Parathyroid adenoma (tissue), 2 donors: ENCODE measurements around the gene LRRC49.
A peak's percentile ranks its signal among the peaks of the same experiment; 100 is the strongest.

Source experiments
- H2AFZ ChIP-seq: fragments of 300-600 bp; sonication (generic); one replicate; pipeline ENCODE4 v1.7.0; 2017; ENCODE audit warnings: antibody characterized with exemption, mild to moderate bottlenecking
- H3K27ac ChIP-seq: fragments of 300-600 bp; sonication (generic); one replicate; pipeline ENCODE4 v1.7.0; 2017
- H3K27me3 ChIP-seq: fragments of 300-600 bp; sonication (generic); one replicate; pipeline ENCODE4 v1.7.0; 2017; ENCODE audit warnings: low read length; ENCODE audit not compliant: control insufficient read depth, insufficient read depth
- H3K36me3 ChIP-seq: fragments of 300-600 bp; sonication (generic); one replicate; pipeline ENCODE4 v1.7.0; 2017; ENCODE audit warnings: low read length; ENCODE audit not compliant: control insufficient read depth, insufficient read depth
- H3K4me1 ChIP-seq: fragments of 300-600 bp; sonication (generic); one replicate; pipeline ENCODE4 v1.7.0; 2017; ENCODE audit warnings: control low read depth
- H3K4me2 ChIP-seq: fragments of 300-600 bp; sonication (generic); one replicate; pipeline ENCODE4 v1.7.0; 2017; ENCODE audit warnings: low read length
- H3K4me3 ChIP-seq: fragments of 300-600 bp; sonication (generic); one replicate; pipeline ENCODE4 v1.7.0; 2017; ENCODE audit warnings: low read depth, low read length
- H3K79me2 ChIP-seq: fragments of 300-600 bp; sonication (generic); one replicate; pipeline ENCODE4 v1.7.0; 2017; ENCODE audit warnings: control low read depth
- H3K9ac ChIP-seq: fragments of 300-600 bp; sonication (generic); one replicate; pipeline ENCODE4 v1.7.0; 2017; ENCODE audit warnings: mild to moderate bottlenecking
- H3K9me3 ChIP-seq: fragments of 300-600 bp; sonication (generic); one replicate; pipeline ENCODE4 v1.7.0; 2017; ENCODE audit warnings: low read length; ENCODE audit not compliant: control insufficient read depth
- TF ChIP-seq, protein P1 (sequence below): fragments of 300-600 bp; sonication (generic); IDR thresholded peaks from one replicate; pipeline ENCODE4 v1.7.0; 2017; ENCODE audit warnings: antibody characterized with exemption, mild to moderate bottlenecking
- donor health status: primary hyperparathyroidism.

The LRRC49 gene

DNA sequence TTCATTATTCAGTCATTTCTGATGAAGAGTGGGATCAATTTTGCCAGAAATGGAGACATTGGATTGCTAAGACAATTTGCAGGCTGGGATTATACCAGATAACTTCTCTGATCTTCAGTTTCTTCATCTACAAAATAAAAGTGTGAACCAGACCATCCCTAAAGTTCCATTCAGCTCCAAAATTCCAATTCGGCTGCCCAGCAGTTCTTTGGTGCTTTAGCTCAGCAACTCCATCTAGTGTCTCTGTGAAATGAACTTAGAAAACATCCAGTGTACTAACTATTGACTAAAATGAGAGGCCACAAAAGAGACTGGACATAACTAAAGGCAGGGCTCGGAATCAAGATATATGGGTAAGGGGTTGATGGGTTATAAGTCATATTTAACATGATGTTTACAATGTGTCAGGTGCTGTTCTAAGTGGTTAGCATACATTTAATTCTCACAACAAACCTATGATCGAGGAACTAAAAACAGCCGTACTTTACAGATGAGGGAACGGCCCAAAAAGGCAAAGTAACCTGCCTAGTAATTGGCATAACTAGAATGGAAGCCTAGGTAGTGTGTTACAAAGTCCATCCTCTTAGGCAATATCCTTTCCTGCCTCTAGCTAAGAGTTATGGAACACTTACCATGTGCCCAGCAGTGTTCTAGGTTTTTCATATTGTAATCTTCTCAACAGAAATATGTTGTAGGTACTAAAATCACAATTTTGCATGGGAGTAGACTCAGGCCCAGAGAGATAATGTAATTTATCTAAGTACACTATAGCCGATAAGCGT lies 17.4 kb upstream of the LRRC49 start:
- no peaks in the 10 kb centered on the region for H3K4me1 ChIP-seq
- H3K4me3 ChIP-seq: no peak overlapping the region
- no peaks in the 10 kb centered on the region for H3K79me2 ChIP-seq
- TF ChIP-seq, protein P1, sequence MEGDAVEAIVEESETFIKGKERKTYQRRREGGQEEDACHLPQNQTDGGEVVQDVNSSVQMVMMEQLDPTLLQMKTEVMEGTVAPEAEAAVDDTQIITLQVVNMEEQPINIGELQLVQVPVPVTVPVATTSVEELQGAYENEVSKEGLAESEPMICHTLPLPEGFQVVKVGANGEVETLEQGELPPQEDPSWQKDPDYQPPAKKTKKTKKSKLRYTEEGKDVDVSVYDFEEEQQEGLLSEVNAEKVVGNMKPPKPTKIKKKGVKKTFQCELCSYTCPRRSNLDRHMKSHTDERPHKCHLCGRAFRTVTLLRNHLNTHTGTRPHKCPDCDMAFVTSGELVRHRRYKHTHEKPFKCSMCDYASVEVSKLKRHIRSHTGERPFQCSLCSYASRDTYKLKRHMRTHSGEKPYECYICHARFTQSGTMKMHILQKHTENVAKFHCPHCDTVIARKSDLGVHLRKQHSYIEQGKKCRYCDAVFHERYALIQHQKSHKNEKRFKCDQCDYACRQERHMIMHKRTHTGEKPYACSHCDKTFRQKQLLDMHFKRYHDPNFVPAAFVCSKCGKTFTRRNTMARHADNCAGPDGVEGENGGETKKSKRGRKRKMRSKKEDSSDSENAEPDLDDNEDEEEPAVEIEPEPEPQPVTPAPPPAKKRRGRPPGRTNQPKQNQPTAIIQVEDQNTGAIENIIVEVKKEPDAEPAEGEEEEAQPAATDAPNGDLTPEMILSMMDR: peak; percentile 28
- H3K36me3 ChIP-seq: no peaks in the 10 kb centered on the region
- H3K27ac ChIP-seq: no peak overlapping the region
- no peak overlapping the region for H3K4me2 ChIP-seq
- no peaks in the 10 kb centered on the region for H3K9me3 ChIP-seq
- no peak overlapping the region for H2AFZ ChIP-seq
- H3K27me3 ChIP-seq: no peaks in the 10 kb centered on the region
- no peak overlapping the region for H3K9ac ChIP-seq

DNA sequence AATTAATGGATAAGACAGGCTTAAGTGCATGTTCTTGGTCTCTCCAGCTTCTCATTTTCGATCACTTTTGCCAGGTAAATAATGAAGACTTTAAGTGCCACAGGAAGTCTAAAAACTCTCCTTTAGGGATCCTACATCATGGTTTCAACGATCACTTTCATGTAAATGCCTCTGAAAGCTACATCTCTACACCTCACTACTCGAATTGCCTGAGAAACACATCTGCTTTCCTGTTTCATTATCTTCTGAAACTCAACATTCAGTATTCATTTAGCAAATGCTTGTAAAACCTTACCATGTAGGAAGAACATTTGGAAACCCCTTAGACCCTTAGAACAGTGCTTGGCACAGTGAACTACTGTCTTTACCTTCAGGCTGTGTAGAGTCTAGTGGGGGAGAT lies 16.6 kb upstream of the LRRC49 start:
- Histone ChIP-seq H3K9me3 (no peaks in the 10 kb centered on the region), H3K4me2 (no peak overlapping the region), H2AFZ (no peak overlapping the region), H3K4me1 (no peaks in the 10 kb centered on the region), H3K9ac (no peak overlapping the region), H3K4me3 (no peak overlapping the region), H3K36me3 (no peaks in the 10 kb centered on the region), H3K27ac (no peak overlapping the region), H3K27me3 (no peaks in the 10 kb centered on the region), H3K79me2 (no peaks in the 10 kb centered on the region)
- TF ChIP-seq, protein P1: no peak

DNA sequence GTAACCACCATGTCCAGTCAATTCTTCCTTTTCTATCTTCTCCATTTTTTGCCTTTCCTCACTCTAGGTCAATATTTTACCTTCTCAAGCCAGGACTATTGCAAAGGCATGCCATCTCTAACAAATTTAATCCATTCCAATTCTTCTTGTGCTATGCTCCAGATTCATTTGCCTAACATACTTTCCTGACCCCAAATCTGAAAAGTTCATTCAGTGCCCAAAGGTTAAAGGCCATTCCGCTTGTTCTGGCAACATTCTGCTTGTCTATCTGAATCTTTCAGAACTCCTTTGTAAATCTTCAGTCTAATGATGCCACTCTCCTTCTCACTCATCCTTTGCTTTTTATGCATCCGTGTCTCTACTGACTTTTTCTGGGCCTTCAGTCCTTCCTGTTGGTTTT lies 15.9 kb upstream of the LRRC49 start:
- Histone ChIP-seq H3K36me3 (no peaks in the 10 kb centered on the region), H3K4me3 (no peak overlapping the region), H3K4me2 (no peak overlapping the region), H3K79me2 (no peaks in the 10 kb centered on the region), H2AFZ (no peak overlapping the region), H3K9ac (no peak overlapping the region), H3K27me3 (no peaks in the 10 kb centered on the region), H3K9me3 (no peaks in the 10 kb centered on the region), H3K27ac (no peak overlapping the region), H3K4me1 (no peaks in the 10 kb centered on the region)
- TF ChIP-seq, protein P1: no peak

DNA sequence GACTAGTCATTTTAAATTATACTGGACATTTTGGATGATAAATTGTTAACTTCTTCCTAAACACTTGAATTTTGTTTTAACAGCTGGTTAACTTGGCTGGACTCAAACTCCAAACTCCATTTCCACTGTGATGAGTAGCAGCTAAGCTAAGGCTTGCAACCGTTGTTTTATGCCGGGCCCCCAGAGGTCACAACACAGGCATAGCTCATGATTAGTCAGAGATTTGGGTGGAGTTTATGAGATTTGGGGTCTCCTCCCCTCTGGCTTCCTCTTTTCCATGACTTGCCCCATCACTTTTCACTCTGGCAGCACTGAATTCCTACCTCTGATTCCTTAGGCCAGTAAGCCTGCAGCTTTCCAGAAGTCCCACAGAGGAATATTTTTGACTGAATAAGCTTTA lies 13.2 kb upstream of the LRRC49 start:
- no peaks in the 10 kb centered on the region for H3K27me3 ChIP-seq
- no peak overlapping the region for H2AFZ ChIP-seq
- H3K79me2 ChIP-seq: peaks cover 2% of the 10 kb centered on the region
- no peak overlapping the region for H3K27ac ChIP-seq
- H3K4me2 ChIP-seq: no peak overlapping the region
- TF ChIP-seq, protein P1: no peak
- no peaks in the 10 kb centered on the region for H3K9me3 ChIP-seq
- H3K4me3 ChIP-seq: no peak overlapping the region
- no peak overlapping the region for H3K9ac ChIP-seq
- H3K4me1 ChIP-seq: no peaks in the 10 kb centered on the region
- H3K36me3 ChIP-seq: no peaks in the 10 kb centered on the region

DNA sequence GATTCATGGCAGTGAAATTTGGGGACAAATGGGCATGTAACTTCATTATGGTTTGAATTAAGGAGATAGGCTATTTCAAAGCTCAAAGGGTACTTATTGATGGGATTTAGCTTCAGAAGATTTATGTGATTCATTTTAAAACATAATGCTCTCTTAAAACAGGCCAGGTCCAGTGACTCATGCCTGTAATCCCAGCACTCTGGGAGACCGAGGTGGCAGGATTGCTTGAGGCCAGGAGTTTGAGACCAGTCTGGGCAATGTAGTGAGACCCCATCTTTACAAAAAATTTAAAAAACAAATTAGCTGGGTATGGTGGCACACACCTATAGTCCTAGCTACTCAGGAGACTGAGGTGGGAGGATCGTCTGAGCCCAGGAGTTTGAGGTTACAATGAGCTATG lies 11.8 kb upstream of the LRRC49 start:
- H3K4me1 ChIP-seq: no peaks in the 10 kb centered on the region
- H3K36me3 ChIP-seq: no peaks in the 10 kb centered on the region
- no peak overlapping the region for H2AFZ ChIP-seq
- TF ChIP-seq, protein P1: no peak
- no peak overlapping the region for H3K4me2 ChIP-seq
- no peaks in the 10 kb centered on the region for H3K9me3 ChIP-seq
- H3K27ac ChIP-seq: no peak overlapping the region
- H3K27me3 ChIP-seq: no peaks in the 10 kb centered on the region
- H3K4me3 ChIP-seq: no peak overlapping the region
- H3K79me2 ChIP-seq: peaks cover 2% of the 10 kb centered on the region
- no peak overlapping the region for H3K9ac ChIP-seq
